Stimulated activated CD4-positive, alpha-beta T cell treated with anti-CD3 and anti-CD28 coated beads, TNF-alpha, amount 100 ng/mL, for 48 hours (primary cell): ENCODE results near the gene MICB.
"Not testable (repeated sequence)": the region's sequence is repeated elsewhere in the genome, so short reads cannot be mapped to it uniquely, and the experiment has no call there.

Source experiments
- DNase-seq, 3 donors: peaks; one replicate each; pipeline ENCODE4 v3.0.0-alpha.2; 2020; ENCODE audit warnings: low read depth in 3 of 3

The MICB gene

DNA sequence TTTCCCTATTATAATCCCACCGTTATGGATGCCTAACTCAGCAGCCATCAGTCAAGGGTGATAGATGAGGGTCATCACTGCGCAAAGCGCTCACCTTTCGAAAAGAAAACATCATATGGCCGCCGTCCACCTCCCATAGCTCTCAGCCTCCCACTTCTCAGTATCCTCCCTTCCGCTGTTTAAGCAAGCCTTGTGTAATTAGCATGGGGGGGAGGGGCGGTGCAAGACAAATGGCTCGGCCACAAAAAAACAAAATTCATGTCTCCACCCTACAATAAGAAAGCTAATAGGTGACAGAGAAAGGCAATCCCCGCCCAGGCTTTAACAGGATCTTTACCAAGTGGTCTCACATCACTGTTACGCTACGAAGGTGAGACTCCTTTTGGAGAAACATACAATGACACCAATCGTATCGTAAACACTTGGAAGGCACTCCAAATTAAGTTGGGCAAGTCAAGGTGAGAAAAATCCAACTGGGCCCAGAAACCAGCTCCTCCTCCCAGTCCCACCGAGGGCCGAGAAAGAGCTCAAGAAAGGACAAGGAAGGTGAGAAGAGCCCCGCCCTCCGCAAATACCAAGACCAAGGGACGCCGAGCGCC, 43.2 kb downstream of the MICB start:
- DNase-seq: peak in 2 of 3 donors; percentile 34 to 56

DNA sequence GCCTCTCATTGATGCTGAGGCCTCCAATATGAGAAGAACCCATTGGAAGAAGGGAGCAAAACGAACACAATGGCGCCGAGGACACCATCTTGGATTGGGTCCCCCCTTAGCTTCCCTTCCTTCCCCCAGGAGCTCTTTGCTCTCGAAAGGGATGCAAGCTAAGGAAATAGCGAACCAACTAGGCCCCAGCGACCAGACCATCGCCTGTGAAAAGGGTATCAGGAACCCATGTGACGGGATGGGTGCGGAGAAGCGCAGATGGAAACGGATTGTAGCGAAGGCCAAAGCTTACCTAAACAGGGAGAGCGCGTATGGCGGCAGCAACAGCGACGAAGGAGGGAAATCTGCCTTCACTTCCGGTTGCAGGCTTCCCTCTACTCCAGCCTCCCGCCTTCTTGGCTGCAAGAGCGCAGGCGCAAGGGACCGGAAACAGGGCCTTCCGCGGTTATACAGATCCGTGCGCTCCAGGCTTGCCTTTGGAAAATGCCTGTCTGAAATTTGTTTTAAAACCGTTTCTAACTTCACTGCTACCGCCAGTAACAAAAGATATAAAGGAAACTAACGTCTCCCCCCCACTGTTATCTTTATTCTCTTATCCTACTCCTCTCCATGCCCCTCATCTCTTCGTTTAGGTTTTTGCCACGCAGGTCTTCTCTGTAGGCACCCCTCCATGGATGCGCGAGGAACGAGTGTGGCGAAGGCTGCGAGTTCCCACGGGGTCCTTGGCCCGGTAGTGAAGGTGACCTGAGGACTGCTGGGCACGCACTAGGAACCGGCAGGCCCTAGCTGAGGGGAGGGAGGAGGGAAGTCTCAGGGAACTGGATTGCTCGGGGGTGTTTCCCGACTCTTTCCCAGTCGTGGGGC, 43.9 kb downstream of the MICB start, which contains the start of gene DDX39B:
Gene DDX39B (minus strand): TSS at position 346 of the 864 bp plus-strand sequence. CDS start 1,471 bp downstream, outside the sequence.
- peak; percentile 84 to 91 (median 88) for DNase-seq

DNA sequence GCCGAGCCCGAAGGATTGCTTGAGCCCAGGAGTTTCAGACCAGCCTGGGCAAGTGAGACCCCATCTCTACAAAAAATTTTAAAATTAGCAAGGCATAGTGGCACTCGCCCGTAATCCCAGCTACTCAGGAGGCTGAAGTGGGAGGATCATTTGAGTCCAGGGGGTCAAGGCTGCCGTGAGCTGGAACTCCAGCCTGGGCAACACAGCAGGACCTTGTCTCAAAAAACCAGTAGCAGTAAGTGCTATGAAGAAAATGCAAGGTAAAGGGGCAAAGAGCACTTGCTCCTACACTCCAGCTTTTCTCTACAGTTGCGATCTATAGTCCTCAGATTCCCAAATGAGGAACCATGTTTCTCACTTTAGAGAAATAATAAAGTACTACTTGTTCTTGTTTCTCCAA, 45.7 kb downstream of the MICB start:
- DNase-seq: no peak

DNA sequence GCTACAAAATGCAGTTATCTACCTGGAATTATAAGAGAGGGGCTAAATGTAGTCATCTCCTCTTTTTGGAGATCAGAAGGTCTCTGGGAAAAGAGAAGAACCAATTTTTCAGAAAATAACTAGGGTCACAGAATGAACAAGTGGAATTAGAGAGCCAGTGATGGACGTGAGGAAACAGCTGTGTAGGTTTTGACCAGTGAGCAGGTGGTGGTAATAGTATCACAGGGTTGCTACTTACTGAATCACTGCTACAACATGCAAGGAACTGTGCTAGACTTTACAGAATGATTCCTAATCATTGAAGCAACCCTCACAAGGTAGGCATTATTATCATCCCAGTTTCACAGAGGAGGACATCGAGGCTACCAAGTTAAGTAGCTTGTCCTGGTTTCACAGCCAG, 46.7 kb downstream of the MICB start:
- DNase-seq: no peak

DNA sequence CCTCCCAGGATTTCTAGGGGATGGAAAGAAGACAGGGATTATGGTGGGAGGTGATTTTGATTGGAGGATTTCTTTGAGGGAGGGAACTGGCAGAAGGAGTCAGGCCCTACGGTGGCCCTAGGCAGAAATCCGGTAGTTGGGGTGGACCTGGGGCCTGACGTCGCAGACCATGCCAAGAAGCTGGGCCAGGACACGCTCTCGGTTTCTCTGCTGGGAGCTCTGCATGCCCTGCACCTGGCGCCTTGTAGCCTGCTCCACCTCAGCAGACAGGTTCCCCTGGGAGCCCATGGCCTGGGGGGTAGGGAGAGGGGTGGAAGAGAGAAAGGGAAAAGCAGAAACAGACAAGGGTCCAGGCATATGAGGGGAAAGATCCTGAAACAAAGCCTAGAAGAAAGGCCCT, 47.3 kb downstream of the MICB start:
- no peak for DNase-seq

DNA sequence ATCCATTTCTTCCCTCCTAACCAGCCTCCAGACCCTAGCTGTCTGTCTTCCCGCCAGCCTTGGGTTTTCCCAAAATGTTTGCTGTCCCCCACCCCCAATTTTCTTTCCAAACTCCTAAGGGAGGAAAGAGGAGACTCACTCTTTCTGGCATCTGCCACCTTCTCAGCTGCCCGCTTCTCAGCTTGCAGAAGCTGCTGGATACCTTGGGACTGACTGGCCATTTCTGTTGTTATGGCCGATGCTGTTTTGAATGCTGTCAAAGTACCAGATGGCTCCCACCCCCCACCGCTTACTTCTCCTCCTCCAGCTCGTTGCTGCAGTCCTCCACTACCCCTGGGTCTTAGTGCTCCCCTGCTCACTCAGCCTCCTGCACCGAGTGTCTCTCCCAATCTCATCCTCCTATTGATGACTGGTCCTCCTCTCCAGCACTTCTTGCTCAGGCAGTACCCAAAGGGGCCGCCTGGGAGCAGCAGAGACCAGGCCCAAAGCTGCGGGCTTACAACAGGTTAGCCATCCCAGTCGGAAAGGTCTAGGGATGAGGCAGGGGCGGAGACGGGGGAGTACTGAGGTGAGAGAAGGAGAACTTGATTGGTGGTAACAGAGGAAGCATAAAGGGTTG, 48.5 kb downstream of the MICB start, which contains the start of gene ATP6V1G2:
Gene ATP6V1G2 (minus strand): TSS at position 270 of the 619 bp plus-strand sequence. CDS start 49 bp downstream, at position 221.
- DNase-seq: peak; percentile 73 to 89 (median 81)

DNA sequence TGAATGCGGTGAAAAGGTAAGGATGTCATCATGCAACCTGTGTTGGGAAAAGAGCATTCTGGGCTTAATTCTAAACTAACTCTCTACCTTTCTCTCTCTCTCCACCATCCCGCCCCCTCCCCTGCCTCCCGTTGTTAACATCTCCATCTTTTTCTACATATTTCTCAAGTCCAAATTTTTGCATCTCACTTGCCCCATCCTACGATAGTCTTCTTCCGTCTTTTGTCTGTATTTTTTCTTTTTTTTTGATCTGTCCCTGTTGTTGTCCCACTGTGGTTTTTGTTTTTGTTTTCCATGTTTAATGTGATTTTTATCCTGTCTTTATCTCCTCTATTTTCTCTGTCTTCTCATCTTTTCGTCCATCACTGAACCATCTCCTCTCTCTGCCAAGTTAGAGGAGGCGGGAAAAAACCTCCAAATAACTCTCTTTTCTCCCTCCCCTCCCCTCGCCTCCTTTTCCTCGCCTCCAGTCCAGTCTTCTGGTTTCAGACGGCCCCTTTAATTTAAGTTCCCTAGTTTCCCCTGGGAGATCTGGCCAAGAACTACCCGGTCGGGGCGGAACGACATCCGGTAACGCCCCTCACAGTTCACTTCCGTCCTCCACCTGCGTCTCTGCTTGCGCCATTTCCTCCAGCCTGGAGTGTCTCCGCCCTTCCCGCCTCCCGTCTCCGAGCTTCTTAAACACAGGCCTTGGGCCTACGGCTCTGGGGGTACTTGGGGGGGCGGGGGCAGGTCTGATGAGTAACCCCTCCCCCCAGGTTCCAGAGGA, 49.2 kb downstream of the MICB start, which contains the start of gene NFKBIL1:
Gene NFKBIL1 (plus strand): TSS at position 651 of the 769 bp plus-strand sequence. CDS start 87 bp downstream, at position 738.
- peak; percentile 82 to 92 (median 88) for DNase-seq

DNA sequence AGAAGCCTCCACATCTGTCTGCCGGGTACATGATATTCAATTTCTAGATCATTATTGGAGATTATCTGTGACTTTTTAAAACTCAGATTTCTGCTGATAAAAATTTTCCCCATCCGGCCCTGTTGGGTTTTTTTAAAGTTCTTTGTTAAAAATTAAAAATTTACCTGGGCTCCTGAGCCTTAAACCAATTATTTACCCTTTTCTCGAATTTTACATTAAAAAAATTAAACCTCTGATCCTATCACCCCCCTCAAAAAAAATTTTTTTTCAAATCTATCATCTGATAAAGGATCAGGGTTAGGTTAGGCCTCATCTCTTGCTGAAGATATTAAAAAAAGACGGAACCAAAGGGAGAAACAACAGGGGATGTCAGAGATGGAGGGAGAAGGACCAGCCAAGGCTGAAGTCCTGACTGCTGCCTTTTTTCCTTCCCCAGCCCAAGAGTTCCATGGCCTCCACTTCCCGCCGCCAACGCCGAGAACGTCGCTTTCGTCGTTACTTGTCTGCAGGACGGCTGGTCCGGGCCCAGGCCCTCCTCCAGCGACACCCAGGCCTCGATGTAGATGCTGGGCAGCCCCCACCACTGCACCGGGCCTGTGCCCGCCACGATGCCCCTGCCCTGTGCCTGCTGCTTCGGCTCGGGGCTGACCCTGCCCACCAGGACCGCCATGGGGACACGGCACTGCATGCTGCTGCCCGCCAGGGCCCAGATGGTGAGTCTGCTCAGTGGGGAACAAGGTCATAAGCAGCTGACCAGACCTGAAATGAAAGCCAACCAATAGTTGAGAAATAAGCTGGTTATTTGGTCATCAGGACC, 50.0 kb downstream of the MICB start:
- DNase-seq: no peak

DNA sequence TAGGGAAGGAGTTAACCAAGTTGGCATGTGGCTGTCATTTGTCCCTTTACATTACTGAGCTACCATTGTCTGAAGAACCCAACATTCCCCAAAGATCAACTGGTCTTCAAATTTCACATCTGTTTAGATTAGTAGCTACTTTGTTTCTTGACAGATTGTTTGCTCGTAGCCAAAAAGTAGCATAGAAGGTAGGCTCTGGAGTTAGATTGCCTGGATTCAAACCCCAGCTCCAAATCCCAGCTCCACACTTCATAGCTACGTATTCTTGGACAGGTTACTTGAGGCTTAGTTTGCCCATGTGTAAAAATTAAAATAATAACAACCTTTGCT, 50.6 kb downstream of the MICB start:
- DNase-seq: no peak

DNA sequence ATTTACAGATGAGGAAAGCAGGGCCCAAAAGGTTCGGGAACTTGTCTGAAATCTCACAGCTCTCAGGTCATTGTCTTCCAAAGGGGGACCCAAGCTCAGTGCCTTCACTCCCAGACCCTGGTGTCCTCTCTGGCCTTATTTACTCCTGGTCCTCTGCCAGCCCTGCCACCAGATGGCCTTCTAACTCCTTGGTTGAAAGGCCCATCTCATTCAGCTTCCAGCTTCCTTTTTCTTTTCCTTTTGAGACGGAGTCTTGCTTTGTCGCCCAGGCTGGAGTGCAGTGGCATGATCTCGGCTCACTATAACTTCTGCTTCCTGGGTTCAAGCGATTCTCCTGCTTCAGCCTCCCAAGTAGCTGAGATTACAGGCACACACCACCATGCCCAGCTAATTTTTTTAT, 53.4 kb downstream of the MICB start:
- not testable (repeated sequence) for DNase-seq

DNA sequence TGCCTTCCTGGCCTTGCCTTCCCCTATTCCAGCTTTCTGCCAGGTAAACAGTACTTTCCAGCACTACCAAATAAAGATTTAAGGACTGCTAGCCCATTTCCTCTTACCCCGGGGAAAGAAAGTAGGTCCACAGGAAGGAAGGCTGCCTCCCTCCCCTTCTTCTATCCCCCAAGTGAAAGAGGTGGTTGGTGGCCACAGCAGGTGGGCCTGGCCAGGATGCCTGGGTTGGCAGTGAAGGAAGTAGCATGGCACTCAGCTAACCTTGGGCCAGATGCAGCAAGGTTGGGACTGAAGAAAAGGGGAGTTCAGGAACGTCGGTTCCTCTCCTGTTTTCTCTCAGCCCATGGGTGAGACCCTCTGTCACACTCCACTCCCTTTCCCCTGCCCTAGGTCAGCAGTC, 58.4 kb downstream of the MICB start:
- no peak for DNase-seq

DNA sequence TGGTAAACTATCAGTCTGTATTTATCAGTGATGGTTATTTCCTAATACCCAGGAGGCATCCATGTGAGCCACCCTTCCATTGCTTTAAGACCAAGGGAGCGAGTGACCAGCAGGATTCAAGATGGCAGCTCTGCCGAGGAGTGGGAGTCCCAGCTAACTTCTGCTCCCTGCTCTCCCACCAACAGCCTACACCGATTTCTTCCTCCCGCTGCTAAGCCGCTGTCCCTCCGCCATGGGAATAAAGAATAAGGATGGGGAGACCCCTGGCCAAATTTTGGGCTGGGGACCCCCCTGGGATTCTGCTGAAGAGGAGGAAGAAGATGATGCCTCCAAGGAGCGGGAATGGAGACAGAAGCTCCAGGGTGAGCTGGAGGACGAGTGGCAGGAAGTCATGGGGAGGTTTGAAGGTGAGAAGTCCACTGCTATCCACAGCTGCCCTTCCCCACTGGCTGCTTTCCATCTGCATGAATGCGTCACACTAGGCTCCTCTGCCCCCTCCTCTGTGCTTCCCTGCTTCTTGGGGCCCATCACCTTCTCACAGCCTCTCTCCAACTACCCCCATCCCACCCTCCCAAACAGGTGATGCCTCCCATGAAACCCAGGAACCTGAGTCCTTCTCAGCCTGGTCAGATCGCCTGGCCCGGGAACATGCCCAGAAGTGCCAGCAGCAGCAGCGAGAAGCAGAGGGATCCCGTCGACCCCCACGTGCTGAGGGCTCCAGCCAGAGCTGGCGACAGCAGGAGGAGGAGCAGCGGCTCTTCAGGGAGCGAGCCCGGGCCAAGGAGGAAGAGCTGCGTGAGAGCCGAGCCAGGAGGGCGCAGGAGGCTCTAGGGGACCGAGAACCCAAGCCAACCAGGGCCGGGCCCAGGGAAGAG, 59.7 kb downstream of the MICB start:
- DNase-seq: no peak

DNA sequence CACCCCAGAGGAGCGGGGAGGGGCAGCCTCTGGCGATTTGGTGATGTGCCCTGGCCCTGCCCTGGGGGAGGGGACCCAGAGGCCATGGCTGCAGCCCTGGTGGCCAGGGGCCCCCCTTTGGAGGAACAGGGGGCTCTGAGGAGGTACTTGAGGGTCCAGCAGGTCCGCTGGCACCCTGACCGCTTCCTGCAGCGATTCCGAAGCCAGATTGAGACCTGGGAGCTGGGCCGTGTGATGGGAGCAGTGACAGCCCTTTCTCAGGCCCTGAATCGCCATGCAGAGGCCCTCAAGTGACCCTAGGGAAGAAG, 60.3 kb downstream of the MICB start:
- DNase-seq: no peak

DNA sequence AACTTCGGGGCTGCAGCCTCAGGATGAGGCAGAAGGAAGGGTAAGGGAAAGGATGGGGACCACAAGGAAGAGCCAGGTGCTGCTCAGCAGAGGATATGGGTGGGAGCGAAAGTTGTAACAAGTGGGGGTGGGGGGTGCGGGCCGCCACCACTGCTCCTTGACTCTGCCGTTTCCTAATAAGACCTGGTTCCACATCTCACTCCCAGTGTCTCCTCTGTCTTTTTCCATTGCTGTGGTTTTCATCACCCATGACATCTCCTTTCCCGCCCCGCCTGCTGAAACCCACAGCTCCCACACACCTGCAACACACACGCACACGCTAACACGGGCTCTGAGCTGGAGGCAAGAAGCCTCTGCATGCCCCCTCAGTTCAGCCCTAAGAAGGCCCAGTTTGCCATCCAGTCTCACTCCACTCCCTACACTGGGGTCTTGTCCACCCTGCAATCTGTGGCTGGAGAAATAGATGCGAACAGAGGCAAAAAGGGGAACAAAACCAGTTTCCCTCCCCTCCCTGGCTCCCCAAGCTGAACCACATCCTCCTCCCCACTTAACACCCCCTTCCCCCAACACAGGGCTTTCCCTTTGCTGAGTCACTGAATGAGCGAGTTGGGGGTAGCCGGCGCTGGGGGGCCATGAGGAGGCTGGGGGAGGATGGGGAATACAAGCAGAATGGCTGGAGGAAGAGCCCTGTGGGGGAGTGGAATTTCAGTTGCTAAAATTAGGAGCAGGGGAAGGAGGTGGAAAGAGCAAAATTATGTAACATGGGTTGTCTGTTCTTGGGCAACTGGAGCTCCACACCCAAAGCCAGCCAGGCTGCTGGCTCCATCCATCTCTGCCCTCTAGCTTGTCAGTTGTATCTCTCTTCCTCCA, 60.9 kb downstream of the MICB start:
- DNase-seq: no peak

DNA sequence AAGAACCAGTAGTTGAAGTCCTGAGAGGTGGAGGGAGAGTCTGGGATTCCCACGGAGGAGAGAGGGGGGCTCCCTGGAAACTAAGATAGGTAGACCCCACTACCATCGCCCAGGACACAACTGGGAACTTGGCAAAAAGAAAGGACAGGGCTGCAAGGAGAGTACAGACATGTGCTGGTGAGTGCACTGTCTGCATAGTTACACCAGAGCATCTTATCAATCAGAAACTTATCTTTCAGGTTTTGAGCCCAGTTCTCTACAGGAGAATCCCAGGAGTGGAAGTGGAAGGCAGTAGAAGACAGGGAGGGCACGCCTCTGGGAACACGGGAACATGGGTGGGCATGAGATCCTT, 61.6 kb downstream of the MICB start:
- DNase-seq: no peak

DNA sequence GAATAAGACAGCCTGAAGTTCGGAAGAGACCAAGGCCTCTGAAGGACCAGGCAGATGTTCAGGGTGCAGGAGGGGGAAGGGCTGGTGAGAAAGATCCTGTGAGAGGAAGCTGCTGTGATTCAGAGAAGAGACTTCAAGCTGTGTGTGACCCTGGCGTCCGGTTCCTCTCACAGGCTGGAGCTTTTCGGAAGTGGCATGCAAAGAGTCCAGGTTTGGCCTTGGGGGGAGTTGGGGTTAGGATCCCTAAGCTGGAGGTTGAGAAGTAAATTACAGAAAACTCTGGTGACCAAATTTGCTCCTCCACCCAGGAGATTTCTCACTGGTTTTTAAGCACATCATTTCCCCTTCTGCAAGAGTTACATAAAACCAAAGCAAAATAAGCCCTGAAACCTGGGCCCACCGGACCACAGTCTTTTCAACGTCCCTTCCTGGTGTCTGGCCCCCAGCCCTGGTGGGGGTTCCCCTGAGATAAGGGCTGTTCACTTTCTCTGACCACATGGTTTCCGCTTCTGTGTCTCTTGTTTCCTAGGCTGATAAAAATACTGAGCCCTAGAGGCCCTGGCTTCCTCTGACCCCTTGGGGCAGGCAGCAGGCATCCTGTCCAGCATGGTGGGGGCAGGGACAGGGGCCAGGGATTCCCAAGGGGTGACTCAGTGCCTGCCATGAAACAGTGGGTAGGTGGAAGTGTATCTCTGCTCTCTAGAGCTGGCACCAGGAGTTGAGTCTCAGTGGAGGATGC, 62.2 kb downstream of the MICB start:
- no peak for DNase-seq

DNA sequence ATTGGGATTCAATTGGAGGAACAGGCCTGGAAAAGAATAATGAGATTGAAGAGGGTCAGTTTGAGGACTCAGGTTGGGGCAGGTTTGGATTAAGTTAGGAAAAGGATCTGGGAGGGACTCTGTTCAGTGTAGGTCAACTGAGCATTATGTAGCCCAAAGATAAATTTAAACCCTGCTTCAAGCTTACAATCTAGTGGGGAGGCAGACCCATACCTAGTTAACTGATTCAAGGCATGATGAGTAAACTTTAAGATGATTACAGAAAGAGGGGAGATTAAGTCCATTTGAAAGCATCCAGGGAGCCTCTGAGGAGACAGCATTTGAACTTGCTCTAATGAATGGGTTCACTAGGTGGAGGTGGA, 62.7 kb downstream of the MICB start:
- no peak for DNase-seq
